NCI-H460 (cell line): ENCODE measurements around the gene RBPMS2. TPM values are rescaled to one million over a fixed set of nuclear protein-coding genes. Genes with fewer than 3 reads are reported as not detected.
"Not testable (repeated sequence)": the region's sequence is repeated elsewhere in the genome, so short reads cannot be mapped to it uniquely, and the experiment has no call there.

Source experiments
- DNase-seq: peaks from one replicate; pipeline ENCODE4 v3.0.0-alpha.2; 2016; ENCODE audit warnings: low read depth; ENCODE audit errors: extremely low read depth
- polyA plus RNA-seq: library from polyadenylated mRNA; depleted of rRNA; stranded (reverse); fragments of >200 nt; gene quantifications from 2 replicates; pipeline ENCODE4 v1.2.3, GENCODE V29; 2014; cell fraction: nucleus; rRNA removed
- total RNA-seq: library from RNA; depleted of rRNA; stranded (reverse); fragments of >200 nt; shearing (Covaris generic); gene quantifications from 2 replicates; pipeline ENCODE4 v1.2.3, GENCODE V29; 2014; rRNA removed

Gene RBPMS2
- 0.54 and 1.2 TPM in 2 replicates for total RNA-seq
- polyA plus RNA-seq = 0.17 TPM in 1 of 2 replicates, not detected in the other

- no peak for DNase-seq
Measured at GRCh38 chr15:64775551-64776401, at the start of gene RBPMS2. Gene RBPMS2 (minus strand): TSS chr15:64775589. CDS start chr15:64775319, 270 bp downstream.

- DNase-seq = no peak
Measured at GRCh38 chr15:64824929-64825430, 49.6 kb upstream of the RBPMS2 start.

GRCh38 chr15:64816452-64816851, 41.1 kb upstream of the RBPMS2 start:
- DNase-seq = no peak

GRCh38 chr15:64814965-64815364, 39.6 kb upstream of the RBPMS2 start:
- DNase-seq = not testable (repeated sequence)

GRCh38 chr15:64814283-64814682, 38.9 kb upstream of the RBPMS2 start:
- not testable (repeated sequence) for DNase-seq

GRCh38 chr15:64813075-64813474, 37.7 kb upstream of the RBPMS2 start:
- no peak for DNase-seq

GRCh38 chr15:64810497-64811326, 35.3 kb upstream of the RBPMS2 start:
- no peak for DNase-seq

- DNase-seq = peak; percentile 69
Measured at GRCh38 chr15:64809649-64810496, 34.5 kb upstream of the RBPMS2 start.

- DNase-seq = no peak
Measured at GRCh38 chr15:64808785-64809453, 33.5 kb upstream of the RBPMS2 start.

- DNase-seq = no peak
Measured at GRCh38 chr15:64807751-64808222, 32.4 kb upstream of the RBPMS2 start.

GRCh38 chr15:64807051-64807749, 31.8 kb upstream of the RBPMS2 start:
- DNase-seq = no peak

- DNase-seq = no peak
Measured at GRCh38 chr15:64806509-64806908, 31.1 kb upstream of the RBPMS2 start.

- no peak for DNase-seq
Measured at GRCh38 chr15:64804619-64805018, 29.2 kb upstream of the RBPMS2 start.

- DNase-seq = no peak
Measured at GRCh38 chr15:64803526-64803925, 28.1 kb upstream of the RBPMS2 start.

GRCh38 chr15:64800476-64800875, 25.1 kb upstream of the RBPMS2 start:
- DNase-seq = no peak

- DNase-seq = not testable (repeated sequence)
Measured at GRCh38 chr15:64798905-64799304, 23.5 kb upstream of the RBPMS2 start.

- not testable (repeated sequence) for DNase-seq
Measured at GRCh38 chr15:64795921-64796320, 20.5 kb upstream of the RBPMS2 start.

GRCh38 chr15:64795299-64795698, 19.9 kb upstream of the RBPMS2 start:
- not testable (repeated sequence) for DNase-seq

- no peak for DNase-seq
Measured at GRCh38 chr15:64792282-64792681, 16.9 kb upstream of the RBPMS2 start.
